HG03378 (cell line): ENCODE results near the gene KRTAP21-2.
"Not testable (repeated sequence)": the region's sequence is repeated elsewhere in the genome, so short reads cannot be mapped to it uniquely, and the experiment has no call there.

Experiments used
- ATAC-seq: cut with Tn5 transposase; IDR thresholded peaks from one replicate; pipeline ENCODE4 v1.9.1; 2021; ENCODE audit warnings: mild to moderate bottlenecking, moderate library complexity; ENCODE audit not compliant: unreplicated experiment

The KRTAP21-2 gene

DNA sequence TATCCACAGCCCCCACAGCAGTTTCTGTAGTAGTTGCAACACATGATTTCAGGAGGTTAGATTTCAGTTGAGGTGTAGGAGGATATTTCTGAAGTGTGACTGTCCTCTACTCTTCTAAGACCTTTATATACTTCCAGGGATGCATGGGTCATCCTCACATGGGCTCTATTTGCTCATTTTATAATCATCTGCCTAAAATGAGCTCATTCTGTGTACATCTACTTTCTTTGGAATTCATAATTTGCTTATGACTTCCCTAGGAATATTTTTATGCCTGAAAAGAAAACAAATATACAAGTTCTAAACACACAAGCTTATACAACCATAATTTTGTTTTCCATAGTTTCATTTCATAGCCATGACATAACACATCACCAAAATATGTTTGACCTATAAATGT, at the start of gene KRTAP21-2:
KRTAP21-2 (minus strand) TSS at position 101 of the 400 bp plus-strand sequence; CDS start at position 44, 57 bp downstream.
- ATAC-seq, result no peak

DNA sequence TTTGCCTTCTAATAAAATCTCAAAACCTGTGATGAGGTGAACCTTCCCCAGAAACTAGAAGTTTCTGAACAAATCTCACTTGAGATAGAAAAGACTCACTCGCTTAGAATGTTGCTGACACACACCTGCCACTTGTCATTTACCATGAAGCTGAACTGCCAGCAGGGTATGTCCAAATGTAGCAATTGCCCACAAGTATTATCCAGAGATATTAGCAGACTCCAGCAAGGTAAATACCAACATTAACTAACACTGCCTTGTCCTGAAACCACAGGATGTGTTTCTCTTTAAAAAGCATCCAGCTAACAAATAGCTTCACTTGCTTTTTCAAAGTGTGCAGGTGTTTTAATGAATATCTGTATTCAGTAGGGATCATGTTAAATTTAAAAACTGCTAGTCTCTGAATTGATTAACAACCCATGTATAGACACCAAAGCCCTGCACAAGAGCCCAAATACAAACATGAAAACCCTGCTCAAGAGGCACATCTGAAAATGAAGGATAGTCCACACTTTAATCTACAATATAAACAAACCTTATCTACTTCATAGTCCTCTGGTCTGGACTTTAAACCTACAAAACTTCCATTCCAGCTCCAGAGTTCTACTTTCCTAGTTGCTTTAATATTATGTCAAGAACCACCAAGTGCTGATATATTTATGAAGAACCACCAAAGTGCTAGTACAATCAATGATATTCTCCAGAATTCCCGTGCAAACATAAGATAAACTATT, 46.7 kb upstream of the KRTAP21-2 start:
- ATAC-seq, result no peak

DNA sequence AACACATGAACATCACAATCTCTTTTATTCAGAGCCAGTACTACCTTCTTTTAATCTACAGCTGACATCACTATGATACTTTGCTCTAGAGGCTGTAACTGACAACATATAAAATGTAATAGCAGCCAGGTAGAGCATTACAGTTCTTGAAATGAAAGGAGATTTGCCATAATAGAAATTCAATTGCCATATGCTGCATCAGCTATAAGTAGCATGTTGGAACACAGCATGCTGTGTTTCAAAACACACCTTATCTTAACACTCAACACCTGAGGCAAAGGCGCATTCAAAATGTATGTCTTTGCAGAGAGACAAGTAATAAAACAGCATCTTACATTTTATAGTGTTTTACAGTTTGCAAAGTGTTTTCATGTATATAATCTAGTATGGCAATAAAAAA, 32.2 kb upstream of the KRTAP21-2 start:
- ATAC-seq, result no peak

DNA sequence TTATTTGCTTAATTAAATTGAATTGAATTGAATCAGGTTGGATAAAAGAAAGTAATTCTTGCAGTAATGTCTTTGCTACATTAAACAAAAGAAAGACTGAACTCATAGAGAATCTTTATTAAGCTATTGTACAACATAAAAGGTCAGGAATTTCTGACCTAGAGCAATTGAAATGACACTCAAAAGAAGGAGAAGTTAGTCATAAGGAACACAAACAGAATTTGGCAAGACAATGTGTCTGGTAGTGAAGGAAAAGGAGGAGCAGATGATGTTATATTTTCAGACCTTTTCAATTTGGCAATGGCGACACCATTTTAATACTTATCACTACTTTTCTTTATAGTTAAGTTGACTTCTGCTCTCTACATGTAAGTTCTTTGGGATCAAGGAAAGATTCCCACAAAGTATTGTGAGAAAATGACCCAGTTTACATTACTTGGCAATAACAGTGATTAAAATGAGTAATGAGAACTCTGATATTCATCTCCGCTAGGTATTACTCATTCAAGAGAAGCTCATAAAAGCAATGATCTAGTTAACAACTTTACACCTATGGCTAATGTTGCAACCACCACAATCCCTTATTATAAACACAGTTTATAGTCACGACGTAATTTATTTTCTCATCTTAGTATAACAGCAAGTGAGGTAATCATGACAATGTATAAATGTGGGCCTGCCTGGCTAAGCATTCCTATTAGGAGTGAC, 22.8 kb upstream of the KRTAP21-2 start:
- ATAC-seq, result no peak

DNA sequence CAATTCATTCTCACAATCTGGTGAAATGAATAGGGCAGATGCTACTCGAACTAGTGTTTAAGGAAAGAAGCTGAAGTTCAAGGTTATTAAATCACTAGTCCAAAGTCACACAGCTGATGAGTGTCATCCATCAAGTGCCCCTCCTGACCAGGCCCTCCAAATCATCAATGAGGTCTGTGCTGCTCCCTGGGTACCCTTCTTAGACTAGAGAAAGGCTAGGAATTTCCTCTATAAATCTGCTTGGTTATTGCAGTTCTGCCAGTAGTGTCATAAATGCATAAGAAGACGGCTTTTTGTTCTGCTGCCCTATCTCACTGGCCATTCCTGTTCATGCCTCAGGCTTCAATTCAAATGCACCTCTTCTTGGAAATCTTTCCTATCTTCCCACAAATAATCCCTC, 13.7 kb upstream of the KRTAP21-2 start:
- ATAC-seq, result no peak

DNA sequence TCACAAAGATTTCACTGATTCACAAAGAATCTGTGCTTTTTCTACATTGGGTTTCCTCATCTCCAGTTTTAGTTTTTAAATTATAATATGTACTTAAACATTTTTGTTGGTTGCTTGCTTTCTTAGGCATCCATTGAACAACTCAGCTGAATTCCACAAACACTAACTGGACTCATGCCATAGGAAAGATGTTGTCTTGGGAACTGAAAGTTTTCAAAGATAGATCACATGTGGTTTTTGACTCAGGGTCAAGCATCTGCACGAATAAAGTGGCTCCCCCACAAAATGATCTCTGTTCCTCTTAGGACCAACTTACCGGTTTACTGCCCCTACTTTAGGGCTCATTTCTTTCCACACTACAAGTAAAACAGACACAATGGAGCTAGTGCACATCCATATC, 11.2 kb upstream of the KRTAP21-2 start:
- no peak for ATAC-seq

DNA sequence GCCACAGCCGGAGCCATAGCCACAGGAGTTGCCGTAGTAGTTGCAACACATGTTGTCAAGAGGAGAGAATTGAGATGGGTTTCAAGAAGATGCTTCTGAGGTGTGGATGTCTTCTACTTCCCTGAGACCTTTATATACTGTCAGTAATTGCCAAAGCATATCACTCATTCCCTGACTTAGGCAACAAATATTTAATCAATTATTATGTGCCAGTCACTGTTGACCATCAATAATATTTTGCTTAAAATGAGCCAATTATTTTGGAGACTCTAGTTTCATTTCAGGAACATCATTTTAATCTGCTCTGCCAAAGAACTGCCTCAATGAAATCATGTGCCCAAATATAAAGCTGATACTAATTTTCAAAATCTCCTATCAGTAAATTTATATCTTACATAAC, 8.3 kb upstream of the KRTAP21-2 start, which contains the start of gene KRTAP21-1:
KRTAP21-1 (minus strand) TSS at position 101 of the 400 bp plus-strand sequence; CDS start at position 51, 50 bp downstream.
- ATAC-seq, result not testable (repeated sequence)

DNA sequence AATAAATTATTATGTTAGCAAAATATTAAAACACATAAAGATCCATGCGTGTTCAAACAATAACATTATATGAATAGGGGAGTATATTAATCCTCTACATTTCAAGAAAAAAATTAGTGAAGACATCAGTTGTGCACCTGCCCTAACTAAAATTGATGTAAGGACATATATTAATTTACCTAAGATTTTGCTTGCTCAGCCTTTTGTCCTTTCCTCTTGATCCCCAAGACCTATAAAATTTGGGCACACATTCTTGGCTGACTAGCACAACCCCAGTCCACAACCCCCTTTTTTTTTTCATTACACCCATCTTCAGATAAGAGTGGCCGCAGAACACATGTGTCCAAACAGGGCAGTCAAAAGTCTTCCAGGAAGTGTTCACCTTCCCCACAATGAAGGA, 6.6 kb downstream of the KRTAP21-2 start:
- ATAC-seq, result no peak

DNA sequence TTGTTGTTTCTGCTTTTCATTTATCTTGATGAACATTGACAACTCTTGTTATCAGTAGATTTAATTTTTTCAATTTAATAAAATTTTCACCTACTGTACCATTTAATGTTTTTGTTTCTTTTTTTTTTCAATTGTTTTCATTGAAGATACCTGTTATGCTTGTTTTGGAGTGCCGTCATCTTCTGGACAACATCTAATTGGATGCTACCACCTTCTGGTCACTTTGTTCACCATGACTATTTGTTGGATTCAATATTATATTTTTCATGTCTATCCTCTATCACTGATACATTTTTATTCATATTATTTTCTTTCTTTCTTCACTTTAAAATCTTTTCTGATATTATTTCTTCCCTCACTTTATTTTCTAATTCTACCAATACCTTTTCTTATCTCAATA, 14.0 kb downstream of the KRTAP21-2 start:
- ATAC-seq, result no peak

DNA sequence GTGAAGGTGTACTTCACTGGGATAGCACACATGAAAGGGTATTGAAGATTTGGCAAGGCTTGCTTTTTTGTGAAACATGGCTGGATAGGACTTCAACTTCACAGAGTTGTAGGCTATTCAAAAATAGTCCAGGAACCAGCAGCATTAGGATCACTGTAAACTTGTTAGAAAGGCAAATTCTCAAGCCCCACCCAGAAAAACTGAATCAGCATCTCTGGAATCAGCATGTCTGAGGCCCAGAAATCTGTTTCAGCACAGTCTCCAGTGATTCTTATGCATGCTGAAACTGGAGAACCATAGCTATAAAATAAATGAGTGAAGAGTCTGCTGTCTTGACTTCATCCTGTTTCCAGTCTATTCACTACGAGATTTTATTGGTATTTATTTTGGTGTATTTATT, 20.3 kb downstream of the KRTAP21-2 start:
- ATAC-seq, result no peak

DNA sequence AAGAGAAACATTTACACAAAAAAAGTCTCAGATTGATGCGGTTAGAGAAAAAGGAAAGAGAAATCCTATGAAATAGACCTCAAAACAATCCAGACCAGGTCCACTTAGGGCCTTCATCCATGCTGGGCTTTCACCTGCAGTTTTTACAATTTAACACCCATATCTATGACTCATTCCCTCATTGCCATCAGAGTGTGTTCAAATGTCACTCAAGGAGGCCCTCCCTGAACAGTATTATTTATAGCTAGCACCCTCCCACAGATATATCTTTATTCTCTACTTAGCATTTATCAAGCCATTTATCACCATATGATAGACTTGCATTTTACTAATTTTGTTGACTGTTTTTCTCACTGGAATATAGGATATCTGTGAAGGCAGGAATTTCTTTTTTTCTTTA, 27.7 kb downstream of the KRTAP21-2 start:
- no peak for ATAC-seq

DNA sequence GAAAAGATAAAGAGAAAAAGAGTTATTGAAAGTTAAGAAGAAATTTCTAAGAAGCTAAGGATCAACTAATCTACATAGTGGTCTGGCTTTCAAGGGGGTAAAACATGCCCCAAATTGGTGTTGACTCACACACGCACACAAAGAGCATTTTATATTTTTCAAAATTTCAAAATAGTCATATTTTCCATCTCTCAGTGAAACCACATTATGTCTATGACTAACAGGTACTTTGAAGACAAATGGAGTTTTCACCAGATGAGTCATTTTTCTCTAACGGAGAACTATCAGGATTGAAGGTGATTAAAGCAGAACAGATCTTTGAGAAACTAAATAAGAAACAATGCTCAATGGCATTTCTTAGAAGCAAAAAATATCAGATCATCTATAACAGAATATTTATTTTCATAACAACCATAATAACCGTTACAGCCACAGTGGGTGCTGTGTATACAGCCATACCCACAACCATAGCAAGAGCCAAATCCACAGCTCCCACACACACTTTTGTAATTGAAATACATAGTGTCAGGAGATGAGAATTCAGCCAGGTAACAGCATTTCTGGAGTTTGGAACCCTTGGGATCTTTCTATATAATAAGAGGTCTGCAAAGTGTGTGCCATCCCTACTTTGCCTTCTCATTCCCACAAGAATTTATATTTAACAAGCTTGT, 28.7 kb downstream of the KRTAP21-2 start, which contains the start of gene KRTAP21-3:
KRTAP21-3 (minus strand) TSS at position 539 of the 671 bp plus-strand sequence; CDS start at position 521, 18 bp downstream.
- peak; percentile 69 for ATAC-seq

DNA sequence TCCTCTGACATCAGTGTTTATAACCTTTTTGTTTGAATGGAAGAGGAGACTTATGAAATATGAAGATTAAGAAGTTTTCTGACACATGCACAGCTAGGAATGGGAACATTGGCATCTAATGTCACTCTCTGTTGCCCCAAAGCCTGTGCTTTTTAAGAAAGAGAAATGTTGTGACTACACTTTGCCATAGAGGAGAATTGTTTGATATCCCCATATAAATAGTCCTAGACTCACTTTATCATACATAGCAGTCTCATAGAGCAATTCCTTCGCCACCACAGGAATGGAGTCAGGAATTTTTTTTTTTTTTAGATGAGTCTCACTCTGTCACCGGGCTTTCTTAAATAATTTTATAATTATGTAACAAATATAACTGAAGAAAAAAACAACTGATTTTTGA, 30.0 kb downstream of the KRTAP21-2 start:
- ATAC-seq, result no peak

DNA sequence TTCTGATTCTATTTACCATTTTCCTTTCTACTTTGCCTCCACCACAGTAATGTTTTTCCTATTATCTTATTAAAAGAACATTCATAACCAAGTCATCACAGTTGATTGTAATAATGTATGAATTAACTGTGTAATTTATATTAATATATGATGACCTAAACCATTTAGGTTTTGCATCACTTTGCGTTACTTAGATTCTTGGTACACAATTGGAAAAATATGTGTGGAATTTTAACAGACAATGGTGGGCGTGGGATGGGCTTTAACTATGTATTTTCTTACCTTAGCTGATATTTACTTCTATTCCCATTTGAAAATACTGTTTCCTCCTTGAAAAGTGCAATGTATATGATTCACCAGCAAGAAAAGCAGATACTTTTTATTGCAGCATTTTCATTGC, 32.1 kb downstream of the KRTAP21-2 start:
- ATAC-seq, result no peak

DNA sequence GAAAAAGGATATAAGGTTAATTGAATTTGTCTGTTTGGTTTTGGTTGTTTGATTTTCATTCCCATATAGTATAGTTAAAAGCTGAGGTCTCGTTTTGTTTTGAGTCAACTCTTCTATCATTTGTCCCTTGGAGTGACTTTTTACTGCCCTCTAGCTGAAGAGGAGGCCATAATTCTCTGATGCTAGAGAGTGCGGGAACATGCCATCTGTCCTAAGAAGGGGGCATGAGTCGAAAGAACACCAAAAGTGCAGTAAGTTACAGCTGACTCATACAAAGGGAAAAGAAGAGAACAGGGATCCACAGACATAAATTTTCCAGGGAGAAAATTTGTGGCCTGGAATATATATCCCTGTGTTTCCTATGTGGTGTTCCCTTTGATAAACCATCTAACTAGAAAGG, 32.6 kb downstream of the KRTAP21-2 start:
- no peak for ATAC-seq

DNA sequence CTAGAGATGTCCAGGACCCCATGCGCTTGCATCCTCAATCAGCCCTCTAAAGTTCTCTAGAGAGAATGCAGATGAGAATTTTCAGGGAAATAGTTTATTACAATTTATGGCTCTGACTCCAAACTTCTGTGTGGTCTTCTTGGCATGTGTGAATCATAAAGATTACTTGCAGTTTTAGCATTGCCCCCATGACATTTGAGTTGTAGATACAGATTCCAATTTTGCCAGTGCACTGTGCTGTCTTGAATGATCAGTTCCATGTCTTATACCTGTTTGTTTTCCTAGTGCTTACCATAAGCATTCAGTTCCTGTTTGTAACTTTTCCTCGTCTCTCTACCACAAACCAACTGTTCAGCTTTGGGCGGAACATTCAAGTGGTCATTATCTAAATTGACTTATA, 33.3 kb downstream of the KRTAP21-2 start:
- ATAC-seq, result no peak

DNA sequence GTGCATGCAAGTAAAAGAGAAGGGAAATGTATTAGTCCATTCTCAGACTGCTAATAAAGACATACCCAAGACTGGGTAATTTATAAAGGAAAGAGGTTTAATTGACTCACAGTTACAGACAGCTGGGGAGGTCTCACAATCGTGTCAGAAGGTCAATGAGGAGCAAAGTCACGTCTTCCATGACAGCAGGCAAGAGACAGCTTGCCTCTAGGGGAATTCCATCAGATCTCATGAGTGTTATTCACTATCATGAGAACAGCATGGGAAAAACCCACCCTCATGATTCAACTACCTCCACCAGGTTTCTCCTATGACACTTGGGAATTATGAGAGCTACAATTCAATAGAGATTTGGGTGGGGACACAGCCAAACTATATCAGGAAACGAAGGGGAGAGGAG, 36.6 kb downstream of the KRTAP21-2 start:
- ATAC-seq, result no peak

DNA sequence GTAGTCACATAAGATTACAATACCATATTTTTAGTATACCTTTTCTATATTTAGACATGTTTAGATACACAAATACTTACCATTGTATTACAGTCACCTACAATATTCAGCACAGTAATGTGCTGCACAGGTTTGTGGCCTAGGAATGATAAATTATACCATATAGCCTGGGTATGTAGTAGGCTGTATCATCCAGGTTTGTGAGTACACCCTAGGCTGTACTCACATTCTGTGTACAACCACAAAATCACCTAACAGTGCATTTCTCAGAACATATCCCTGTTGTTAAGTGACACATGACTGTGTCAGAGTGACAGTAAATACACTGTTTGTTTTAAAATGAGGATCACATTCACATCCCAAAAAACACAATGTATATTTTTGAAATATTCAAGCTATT, 39.6 kb downstream of the KRTAP21-2 start:
- no peak for ATAC-seq
